ENCODE measurements around the gene COL18A1.

DNA sequence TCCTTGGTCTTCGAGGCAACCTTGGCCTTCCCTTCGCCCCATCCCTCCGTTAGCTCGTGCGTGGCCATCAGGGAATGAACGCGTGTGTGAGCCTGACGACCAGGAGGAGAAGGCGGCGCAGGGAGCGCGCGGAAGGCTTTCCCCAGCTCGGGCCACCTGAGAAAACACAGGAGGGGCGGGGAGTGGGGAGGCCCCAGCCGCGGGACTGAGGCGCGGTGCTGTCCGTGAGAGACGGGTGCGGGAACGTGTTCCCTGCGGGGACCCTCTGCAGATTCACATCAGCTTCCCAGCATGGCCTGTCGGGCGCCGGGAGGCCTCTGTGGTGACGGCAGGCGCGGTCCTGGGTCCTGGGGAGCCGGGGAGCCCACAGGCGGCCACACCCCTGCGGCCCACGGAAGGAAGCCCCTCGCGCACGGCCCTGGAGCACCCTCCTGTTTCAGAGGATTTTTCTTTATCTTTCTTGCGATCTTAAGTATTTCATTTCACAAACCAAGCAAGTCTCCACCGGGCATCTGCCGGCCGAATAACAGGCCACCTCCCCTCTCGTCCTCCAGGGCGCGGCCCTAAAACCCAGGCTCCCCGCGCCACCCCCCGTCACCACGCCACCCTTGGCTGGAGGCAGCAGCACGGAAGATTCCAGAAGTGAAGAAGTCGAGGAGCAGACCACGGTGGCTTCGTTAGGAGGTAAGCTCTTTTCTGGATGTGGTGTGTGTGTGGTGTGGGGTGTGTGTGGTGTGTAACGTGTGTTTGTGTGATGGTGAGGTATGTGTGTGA, 71.0 kb downstream of the COL18A1 start:
- TF ChIP-seq, protein P1, sequence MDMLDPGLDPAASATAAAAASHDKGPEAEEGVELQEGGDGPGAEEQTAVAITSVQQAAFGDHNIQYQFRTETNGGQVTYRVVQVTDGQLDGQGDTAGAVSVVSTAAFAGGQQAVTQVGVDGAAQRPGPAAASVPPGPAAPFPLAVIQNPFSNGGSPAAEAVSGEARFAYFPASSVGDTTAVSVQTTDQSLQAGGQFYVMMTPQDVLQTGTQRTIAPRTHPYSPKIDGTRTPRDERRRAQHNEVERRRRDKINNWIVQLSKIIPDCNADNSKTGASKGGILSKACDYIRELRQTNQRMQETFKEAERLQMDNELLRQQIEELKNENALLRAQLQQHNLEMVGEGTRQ (IDR thresholded peaks at IDR 0.05; ENCODE audit: borderline replicate concordance, low read depth, low read length) = no peak
- TF ChIP-seq RXRA (IDR thresholded peaks at IDR 0.05; ENCODE audit: borderline replicate concordance, low read depth) (no peak), NFIC (IDR thresholded peaks at IDR 0.05; ENCODE audit: borderline replicate concordance) (no peak), GATA2 (CRISPR knock-in tag; IDR thresholded peaks at IDR 0.05) (no peak), JUND (IDR thresholded peaks at IDR 0.05) (no peak)
- TF ChIP-seq, protein P2, sequence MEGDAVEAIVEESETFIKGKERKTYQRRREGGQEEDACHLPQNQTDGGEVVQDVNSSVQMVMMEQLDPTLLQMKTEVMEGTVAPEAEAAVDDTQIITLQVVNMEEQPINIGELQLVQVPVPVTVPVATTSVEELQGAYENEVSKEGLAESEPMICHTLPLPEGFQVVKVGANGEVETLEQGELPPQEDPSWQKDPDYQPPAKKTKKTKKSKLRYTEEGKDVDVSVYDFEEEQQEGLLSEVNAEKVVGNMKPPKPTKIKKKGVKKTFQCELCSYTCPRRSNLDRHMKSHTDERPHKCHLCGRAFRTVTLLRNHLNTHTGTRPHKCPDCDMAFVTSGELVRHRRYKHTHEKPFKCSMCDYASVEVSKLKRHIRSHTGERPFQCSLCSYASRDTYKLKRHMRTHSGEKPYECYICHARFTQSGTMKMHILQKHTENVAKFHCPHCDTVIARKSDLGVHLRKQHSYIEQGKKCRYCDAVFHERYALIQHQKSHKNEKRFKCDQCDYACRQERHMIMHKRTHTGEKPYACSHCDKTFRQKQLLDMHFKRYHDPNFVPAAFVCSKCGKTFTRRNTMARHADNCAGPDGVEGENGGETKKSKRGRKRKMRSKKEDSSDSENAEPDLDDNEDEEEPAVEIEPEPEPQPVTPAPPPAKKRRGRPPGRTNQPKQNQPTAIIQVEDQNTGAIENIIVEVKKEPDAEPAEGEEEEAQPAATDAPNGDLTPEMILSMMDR (IDR thresholded peaks at IDR 0.05) = no peak
